Esophagus muscularis mucosa (tissue), 3 donors: ENCODE results near the gene WDR27.

Experiments
- POLR2A ChIP-seq: fragments of 450-650 bp; IDR thresholded peaks from one replicate; pipeline ENCODE4 v1.6.1; 2017; ENCODE audit warnings: antibody characterized with exemption, moderate library complexity, mild to moderate bottlenecking, low read depth
- POLR2AphosphoS5 ChIP-seq, 2 donors: sonication (generic); formaldehyde crosslinking; IDR thresholded peaks; one replicate each; pipeline ENCODE4 v1.6.1; 2017; ENCODE audit warnings: antibody characterized with exemption in 2 of 2
- TF ChIP-seq, protein P1 (sequence below), 3 experiments: fragments of 200-600 bp in 2 of 3; fragments of 450-650 bp in 1 of 3; sonication (generic) in 2 of 3; IDR thresholded peaks; one replicate each; pipeline ENCODE4 v1.5.1; 2017 to 2019; ENCODE audit warnings: antibody characterized with exemption in 3 of 3, mild to moderate bottlenecking in 2 of 3, moderate library complexity in 1 of 3

DNA sequence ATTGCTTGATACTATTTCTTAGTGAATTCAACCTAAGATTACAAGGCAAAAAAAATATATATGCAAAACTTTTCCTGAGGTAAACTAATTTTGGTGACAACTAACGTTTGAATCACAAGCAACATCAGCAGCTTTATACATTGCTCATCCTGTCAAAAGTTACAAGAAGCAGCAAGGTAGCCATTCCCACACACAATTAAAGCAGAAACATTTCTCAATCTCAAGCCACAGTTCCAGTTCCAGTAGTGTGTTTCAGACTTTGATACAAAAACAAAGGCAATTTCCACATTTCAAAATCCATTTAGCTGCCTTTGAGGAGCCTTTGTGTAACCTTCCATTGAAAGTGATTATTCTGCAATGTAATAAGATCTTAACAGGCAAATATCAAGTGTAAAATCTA, 191.0 kb downstream of the WDR27 start:
- TF ChIP-seq POLR2AphosphoS5 (IDR thresholded peaks at IDR 0.05), result no peak
- TF ChIP-seq, protein P1, sequence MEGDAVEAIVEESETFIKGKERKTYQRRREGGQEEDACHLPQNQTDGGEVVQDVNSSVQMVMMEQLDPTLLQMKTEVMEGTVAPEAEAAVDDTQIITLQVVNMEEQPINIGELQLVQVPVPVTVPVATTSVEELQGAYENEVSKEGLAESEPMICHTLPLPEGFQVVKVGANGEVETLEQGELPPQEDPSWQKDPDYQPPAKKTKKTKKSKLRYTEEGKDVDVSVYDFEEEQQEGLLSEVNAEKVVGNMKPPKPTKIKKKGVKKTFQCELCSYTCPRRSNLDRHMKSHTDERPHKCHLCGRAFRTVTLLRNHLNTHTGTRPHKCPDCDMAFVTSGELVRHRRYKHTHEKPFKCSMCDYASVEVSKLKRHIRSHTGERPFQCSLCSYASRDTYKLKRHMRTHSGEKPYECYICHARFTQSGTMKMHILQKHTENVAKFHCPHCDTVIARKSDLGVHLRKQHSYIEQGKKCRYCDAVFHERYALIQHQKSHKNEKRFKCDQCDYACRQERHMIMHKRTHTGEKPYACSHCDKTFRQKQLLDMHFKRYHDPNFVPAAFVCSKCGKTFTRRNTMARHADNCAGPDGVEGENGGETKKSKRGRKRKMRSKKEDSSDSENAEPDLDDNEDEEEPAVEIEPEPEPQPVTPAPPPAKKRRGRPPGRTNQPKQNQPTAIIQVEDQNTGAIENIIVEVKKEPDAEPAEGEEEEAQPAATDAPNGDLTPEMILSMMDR (IDR thresholded peaks at IDR 0.05), result no peak
- TF ChIP-seq POLR2A, result no peak
